GM13976 (cell line): ENCODE data around the gene SLC16A12.
A peak's percentile ranks its signal among the peaks of the same experiment; 100 is the strongest.

Experiments used
- DNase-seq: peaks from one replicate; pipeline ENCODE4 v3.0.0; 2012; ENCODE audit warnings: low spot score
- in situ Hi-C: fragments of 300-500 bp; cut with MboI; formaldehyde crosslinking; loops from one replicate; pipeline ENCODE4 v1.12.0; 2022; ENCODE audit warnings: low sequenced_read_pairs, mixed read lengths, inconsistent platforms; ENCODE audit not compliant: unreplicated experiment
- TF ChIP-seq, protein P1 (sequence below): IDR thresholded peaks from 2 replicates; pipeline ENCODE4 v1.5.1; 2012; ENCODE audit warnings: borderline replicate concordance, mild to moderate bottlenecking; ENCODE audit not compliant: insufficient read depth; ENCODE audit errors: extremely low read depth, missing control alignments, control extremely low read depth

Gene SLC16A12, protein sequence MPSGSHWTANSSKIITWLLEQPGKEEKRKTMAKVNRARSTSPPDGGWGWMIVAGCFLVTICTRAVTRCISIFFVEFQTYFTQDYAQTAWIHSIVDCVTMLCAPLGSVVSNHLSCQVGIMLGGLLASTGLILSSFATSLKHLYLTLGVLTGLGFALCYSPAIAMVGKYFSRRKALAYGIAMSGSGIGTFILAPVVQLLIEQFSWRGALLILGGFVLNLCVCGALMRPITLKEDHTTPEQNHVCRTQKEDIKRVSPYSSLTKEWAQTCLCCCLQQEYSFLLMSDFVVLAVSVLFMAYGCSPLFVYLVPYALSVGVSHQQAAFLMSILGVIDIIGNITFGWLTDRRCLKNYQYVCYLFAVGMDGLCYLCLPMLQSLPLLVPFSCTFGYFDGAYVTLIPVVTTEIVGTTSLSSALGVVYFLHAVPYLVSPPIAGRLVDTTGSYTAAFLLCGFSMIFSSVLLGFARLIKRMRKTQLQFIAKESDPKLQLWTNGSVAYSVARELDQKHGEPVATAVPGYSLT

DNA sequence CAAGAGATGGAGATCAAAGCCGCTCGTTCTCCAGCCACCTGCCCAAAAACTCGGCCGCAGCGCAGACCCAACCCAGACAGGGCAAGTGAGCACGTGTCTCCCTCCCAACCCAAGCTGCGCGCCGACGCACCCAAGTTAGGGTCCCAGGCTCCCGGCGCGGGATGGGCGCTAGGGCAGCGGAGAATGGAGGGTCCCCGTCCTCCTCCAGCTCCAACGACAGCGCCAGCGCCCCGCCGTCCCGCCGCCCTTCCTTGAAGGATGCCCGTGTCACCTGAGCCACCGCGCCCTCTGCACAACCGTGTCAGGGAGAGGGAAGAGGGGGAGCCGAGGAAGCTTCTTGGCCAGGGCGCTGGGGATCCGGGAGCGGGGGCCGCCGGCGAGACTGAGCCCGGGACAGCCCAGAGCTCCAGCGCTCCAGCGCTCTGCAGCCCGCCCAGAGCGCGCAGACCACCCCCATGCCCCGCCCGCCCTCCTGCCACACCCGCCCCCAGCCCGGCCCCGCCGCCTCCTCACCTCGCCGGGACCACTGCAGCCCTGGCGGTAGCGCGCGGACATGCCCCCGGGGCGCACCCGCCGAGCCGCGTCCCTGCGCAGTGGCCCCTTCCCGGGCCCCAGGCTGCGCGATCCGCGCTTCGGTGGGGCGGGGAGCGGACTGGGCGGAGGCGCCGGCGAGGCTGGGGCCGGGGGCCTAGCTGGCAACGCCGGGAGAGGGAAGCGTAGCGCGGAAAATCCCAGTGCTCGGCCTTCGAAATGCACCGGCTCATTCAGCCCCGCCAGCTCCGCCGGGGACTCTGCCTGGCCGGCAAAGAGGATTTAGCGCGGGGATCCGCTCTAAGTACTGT, at the start of gene SLC16A12:
Gene SLC16A12, minus strand, starts transcription at position 424 of the 842 bp plus-strand sequence. CDS start 73,016 bp downstream, outside the sequence.
- TF ChIP-seq, protein P1, sequence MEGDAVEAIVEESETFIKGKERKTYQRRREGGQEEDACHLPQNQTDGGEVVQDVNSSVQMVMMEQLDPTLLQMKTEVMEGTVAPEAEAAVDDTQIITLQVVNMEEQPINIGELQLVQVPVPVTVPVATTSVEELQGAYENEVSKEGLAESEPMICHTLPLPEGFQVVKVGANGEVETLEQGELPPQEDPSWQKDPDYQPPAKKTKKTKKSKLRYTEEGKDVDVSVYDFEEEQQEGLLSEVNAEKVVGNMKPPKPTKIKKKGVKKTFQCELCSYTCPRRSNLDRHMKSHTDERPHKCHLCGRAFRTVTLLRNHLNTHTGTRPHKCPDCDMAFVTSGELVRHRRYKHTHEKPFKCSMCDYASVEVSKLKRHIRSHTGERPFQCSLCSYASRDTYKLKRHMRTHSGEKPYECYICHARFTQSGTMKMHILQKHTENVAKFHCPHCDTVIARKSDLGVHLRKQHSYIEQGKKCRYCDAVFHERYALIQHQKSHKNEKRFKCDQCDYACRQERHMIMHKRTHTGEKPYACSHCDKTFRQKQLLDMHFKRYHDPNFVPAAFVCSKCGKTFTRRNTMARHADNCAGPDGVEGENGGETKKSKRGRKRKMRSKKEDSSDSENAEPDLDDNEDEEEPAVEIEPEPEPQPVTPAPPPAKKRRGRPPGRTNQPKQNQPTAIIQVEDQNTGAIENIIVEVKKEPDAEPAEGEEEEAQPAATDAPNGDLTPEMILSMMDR: no peak
- peak; percentile 38 for DNase-seq
- in situ Hi-C loops: no loop called here

DNA sequence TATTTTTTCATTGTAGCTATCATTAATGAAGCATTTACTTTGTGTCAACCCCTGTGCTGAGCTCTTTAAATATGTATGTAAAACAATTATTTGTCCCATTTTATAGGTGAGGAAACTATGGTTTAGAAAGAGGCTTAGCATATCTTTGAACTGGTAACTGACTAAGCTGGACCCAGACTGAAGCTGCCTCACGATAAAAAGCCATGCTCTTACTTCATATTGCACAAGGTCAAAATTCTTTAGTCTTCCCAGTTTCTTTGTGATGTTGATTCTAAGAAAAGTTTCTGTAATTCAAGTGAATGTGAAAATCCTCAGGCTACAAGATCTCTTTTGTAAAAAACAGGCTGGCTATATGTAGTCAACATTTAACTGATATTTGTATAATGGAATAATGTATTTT, 46.6 kb upstream of the SLC16A12 start:
- DNase-seq: no peak
- in situ Hi-C loops: no loop called here
- TF ChIP-seq, protein P1: no peak

DNA sequence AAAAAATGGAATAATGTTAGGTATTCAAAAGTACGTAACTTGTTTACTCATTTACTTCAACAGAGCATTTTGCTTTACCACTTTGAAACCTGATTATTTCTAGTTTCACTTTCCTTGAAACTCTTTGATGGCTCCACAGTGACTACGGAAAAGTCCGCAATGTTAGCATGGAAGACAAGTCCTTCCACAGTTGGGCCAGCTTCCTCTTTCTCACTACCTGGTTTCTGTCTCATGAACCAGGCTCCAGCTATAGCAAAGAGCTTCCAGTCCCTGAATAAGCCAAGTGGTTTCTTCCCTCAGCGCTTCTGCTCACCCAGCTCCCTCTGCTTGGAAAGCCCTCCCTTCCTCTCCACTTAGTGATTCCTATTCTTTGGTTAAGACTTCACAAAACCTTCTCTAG, 44.8 kb upstream of the SLC16A12 start:
- in situ Hi-C loops: no loop called here
- TF ChIP-seq, protein P1: no peak
- no peak for DNase-seq

DNA sequence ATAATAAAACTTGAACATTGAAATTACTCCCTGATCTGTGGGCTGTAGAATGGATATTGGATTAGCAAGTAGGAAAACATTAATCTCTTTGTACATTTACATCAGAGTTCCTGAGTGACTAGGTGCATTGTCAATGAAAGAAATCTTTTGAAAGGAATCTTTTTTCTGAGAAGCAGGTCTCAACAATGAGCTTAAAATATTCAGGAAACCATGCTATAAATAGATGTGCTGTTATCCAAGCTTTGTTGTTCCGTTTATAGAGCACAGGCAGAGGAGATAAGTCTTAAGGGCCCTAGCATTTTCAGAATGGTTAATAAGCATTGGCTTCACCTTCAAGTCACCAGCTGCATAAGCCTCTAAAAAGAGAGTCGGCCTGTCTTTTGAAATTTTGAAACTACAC, 41.3 kb upstream of the SLC16A12 start:
- TF ChIP-seq, protein P1: no peak
- in situ Hi-C loops: no loop called here
- no peak for DNase-seq

DNA sequence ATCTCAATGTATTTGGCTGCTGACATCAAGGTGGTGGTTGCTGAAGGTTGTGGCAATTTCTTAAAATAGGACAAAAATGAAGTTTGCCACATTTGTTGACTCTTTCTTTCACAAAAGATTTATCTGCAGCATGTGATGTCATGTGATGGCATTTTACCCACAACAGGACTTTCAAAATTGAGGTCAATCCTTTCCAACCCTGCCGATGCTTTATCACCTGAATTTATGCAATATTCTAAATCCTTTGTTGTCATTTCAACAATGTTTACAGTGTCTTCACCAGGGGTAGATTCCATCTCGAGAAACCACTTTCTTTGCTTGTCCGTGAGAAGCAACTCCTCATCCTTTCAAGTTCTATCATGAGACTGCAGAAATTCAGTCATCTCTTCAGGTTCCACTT, 40.6 kb upstream of the SLC16A12 start:
- DNase-seq: no peak
- in situ Hi-C loops: no loop called here
- TF ChIP-seq, protein P1: no peak

- in situ Hi-C loops: no loop called here
- TF ChIP-seq, protein P1: no peak
- no peak for DNase-seq
These were observed 39.6 kb upstream of the SLC16A12 start for GRCh38 chr10:89575031-89575430.
